ENCODE data around the gene LIME1.
"Not testable (repeated sequence)": the region's sequence is repeated elsewhere in the genome, so short reads cannot be mapped to it uniquely, and the experiment has no call there.

The LIME1 gene

DNA sequence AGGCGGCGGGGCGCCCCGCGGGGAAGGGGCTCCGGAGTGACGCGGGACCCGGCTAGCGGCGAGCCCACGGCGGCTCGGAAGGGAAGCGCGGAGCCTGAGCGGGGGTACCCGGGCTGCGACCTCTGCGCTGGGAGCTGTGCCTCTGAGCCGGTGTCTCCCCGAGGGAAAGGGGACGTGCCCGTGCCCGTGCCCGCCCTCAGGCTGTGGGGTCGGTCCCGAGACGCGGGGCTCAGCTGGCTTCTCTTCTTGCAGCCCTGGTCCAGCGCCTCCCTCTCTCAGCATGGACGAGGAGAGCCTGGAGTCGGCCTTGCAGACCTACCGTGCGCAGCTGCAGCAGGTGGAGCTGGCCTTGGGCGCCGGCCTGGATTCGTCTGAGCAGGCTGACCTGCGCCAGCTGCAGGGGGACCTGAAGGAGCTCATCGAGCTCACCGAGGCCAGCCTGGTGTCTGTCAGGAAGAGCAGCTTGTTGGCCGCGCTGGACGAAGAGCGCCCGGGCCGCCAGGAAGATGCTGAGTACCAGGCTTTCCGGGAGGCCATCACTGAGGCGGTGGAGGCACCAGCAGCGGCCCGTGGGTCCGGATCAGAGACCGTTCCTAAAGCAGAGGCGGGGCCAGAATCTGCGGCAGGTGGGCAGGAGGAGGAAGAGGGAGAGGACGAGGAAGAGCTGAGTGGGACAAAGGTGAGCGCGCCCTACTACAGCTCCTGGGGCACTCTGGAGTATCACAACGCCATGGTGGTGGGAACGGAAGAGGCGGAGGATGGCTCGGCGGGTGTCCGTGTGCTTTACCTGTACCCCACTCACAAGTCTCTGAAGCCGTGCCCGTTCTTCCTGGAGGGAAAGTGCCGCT, 27.9 kb upstream of the LIME1 start:
- DNase-seq: no peak

GRCh38 chr20:63709149-63709527, 27.3 kb upstream of the LIME1 start:
- DNase-seq: no peak

DNA sequence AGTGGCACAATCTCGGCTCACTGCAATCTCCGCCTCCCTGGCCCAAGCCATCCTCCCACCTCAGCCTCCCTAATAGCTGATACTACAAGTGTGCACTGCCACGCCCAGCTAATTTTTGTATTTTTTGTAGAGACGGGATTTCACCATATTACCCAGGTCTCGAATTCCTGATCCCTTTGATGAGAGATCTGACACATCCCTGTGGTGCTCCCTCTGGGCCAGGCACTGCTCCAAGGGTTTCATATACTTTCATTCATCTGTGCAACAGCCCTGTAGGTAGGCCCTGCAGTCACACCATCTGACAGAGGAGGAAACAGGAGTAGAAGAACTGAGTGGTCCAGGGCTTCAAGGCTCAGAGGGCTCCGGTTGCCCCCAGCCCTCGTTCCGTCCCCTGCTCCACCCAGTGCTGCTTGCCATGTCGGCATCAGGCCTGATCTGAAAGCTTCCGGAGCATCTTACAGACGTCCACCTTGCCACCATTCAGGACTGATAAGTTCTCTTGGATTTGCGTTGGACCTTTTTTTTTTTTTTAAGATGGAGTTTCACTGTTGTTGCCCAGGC, 25.3 kb upstream of the LIME1 start:
- DNase-seq: no peak

- DNase-seq: no peak
Measured at GRCh38 chr20:63712191-63712590, 24.3 kb upstream of the LIME1 start.

DNA sequence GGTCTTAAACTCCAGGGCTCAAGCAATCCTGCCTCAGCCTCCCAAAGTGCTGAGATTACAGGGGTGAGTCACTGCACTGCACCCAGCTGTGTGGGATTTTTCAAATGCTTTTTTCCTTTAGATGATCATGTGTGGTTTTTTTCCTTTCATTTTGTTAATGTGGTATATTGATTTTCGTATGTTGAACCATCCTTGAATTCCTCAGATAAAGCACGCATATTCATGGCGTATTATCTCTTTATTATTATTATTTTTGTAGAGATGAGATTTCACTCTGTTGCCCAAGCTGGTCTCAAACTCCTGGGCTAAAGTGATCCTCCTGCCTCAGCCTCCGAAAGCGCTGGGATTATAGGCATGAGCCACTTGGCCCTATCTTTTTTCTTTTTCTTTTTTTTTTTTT, 21.6 kb upstream of the LIME1 start:
- no peak for DNase-seq

GRCh38 chr20:63718996-63719395, 17.5 kb upstream of the LIME1 start:
- no peak for DNase-seq

GRCh38 chr20:63722967-63723622, 13.4 kb upstream of the LIME1 start:
- not testable (repeated sequence) for DNase-seq

DNA sequence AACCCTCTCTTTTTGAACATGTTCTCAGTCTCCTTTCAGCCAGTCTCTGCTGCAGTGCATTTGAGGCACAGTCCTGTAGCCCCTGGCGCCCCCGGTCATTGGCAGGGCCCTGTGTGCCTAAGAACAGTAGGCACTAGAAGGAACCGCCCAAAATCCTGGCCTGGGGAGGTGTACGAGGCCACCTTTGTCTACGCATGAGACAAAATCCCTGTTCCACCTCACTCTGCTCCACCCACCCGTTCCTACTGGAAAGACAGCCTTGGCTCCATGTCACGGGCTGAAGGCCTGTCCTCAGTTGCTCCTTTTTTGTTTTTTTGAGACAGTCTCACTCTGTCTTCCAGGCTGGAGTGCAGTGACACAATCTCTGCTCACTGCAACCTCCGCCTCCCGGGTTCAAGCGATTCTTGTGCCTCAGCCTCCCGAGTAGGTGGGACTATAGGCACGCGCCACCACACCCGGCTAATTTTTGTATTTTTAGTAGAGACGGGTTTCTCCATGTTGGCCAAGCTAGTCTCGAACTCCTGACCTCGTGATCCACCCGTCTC, 6.2 kb upstream of the LIME1 start:
- DNase-seq: not testable (repeated sequence)

- no peak for DNase-seq
Measured at GRCh38 chr20:63731410-63731809, 5.1 kb upstream of the LIME1 start.

- no peak for DNase-seq
Measured at GRCh38 chr20:63732118-63733095, 4.1 kb upstream of the LIME1 start.

DNA sequence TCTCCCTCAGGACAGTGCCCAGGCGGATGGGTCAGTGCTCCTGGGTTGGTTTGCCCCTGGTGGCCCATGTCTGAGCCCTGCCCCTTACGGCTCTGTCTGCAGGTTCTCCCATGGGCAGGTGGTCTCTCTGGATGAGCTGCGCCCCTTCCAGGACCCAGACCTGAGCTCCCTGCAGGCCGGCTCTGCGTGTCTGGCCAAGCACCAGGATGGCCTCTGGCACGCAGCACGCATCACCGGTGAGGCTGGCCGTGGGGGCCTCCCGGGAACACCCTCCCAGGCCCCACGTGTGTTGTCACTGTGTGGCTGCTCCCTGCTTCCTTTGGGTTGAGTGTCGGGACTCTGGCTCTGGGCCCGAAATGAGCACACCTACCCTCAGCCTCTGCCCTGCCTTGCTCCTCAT, 3.3 kb upstream of the LIME1 start:
- DNase-seq: no peak

GRCh38 chr20:63733579-63734081, 2.8 kb upstream of the LIME1 start:
- DNase-seq: no peak

GRCh38 chr20:63734111-63734945, 2.1 kb upstream of the LIME1 start:
- no peak for DNase-seq

DNA sequence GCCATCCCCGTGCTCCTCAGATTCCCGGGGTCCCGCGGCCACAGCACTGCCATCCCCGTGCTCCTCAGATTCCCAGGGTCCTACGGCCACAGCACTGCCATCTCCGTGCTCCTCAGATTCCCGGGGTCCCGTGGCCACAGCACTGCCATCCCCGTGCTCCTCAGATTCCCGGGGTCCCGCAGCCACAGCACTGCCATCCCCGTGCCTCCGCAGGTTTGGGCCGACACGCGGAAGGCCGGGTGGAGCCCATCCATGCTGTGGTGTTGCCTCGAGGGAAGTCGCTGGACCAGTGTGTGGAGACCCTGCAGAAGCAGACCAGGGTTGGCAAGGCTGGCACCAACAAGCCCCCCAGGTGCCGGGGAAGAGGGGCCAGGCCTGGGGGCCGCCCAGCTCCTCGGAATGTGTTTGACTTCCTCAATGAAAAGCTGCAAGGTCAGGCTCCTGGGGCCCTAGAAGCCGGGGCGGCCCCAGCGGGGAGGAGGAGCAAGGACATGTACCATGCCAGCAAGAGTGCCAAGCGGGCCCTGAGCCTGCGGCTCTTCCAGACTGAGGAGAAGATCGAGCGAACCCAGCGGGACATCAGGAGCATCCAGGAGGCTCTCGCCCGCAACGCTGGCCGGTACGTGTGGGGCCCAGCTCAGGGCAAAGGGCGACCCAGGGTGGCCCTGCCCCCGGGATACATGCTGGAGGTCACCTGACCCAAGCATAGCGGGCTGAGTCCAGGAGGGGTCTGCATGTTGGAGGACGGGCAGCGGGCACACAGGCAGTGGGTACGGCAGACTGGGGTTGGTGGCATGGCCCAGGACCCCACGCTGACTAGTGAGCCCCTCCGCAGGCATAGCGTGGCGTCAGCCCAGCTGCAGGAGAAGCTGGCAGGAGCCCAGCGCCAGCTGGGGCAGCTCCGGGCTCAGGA, 1.3 kb upstream of the LIME1 start:
- DNase-seq: no peak

DNA sequence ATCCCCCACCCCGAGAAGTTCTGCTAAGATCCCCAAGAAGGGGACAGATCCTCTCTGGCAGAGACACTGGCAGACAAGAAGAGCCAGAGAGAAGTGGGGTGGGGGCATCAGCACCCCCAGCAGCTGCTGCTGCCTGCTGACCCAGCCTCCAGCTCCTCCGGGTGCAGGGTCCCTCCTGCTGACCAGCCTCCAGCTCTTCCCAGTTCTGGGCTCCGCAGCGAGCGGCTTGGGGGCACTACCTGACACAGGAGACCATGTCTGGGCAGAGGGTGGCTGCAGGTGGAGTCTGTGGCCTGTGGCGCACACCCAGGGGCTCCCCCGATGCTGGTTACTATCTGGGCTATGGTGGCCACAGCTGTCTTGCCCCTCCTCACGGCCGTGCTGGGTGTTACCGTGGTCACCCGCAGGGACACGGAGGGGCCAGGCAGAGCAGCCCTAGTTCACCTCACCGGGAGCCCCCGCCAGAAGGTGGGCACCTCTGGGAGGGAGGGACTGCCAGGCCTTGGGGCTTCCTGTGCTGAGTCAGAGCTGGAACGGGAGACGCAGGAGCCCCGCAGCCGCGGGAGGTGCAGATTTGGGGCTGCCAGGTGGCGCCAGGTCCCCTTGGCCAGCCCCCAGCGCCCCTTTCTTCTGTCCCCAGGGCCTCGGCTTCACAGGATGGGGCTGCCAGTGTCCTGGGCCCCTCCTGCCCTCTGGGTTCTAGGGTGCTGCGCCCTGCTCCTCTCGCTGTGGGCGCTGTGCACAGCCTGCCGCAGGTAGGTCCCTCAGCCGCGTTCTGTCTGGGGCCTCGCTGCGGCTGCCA, 630 bp downstream of the LIME1 start:
- DNase-seq: no peak

DNA sequence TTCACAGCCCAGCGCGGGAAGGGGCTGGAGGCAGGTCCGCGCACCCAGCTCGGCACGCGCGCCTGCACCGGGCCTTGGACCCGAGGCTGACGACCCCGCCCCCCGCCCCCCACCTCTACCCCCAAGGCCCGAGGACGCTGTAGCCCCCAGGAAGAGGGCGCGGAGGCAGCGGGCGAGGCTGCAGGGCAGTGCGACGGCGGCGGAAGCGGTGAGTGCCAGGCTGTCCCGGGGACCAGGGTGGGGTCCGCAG, 1.2 kb downstream of the LIME1 start:
- no peak for DNase-seq

DNA sequence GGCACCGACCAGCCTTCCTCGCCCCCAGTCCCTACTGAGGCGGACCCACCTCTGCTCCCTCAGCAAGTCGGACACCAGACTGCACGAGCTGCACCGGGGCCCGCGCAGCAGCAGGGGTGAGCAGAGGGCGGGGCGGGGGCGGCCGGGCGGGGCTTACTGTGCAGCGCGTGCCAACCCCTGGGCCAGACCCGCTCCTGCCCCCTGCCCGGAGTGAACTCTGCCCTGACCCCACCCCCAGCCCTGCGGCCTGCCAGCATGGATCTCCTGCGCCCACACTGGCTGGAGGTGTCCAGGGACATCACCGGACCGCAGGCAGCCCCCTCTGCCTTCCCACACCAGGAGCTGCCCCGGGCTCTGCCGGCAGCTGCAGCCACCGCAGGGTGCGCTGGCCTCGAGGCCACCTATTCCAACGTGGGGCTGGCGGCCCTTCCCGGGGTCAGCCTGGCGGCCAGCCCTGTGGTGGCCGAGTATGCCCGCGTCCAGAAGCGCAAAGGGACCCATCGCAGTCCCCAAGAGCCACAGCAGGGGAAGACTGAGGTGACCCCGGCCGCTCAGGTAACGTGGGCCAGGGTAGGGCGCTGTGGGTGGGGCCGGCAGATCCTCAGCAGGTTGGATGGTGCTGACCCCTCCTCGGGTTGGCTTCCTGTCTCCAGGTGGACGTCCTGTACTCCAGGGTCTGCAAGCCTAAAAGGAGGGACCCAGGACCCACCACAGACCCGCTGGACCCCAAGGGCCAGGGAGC, 1.7 kb downstream of the LIME1 start:
- no peak for DNase-seq

GRCh38 chr20:63738687-63739129, 2.2 kb downstream of the LIME1 start:
- DNase-seq: no peak
